GM19043 (cell line): Measurements from ENCODE around the gene TCL1A.

Experiments used
- ATAC-seq: cut with Tn5 transposase; IDR thresholded peaks from one replicate; pipeline ENCODE4 v1.9.1; 2021; ENCODE audit warnings: low read depth; ENCODE audit not compliant: unreplicated experiment

The TCL1A gene

DNA sequence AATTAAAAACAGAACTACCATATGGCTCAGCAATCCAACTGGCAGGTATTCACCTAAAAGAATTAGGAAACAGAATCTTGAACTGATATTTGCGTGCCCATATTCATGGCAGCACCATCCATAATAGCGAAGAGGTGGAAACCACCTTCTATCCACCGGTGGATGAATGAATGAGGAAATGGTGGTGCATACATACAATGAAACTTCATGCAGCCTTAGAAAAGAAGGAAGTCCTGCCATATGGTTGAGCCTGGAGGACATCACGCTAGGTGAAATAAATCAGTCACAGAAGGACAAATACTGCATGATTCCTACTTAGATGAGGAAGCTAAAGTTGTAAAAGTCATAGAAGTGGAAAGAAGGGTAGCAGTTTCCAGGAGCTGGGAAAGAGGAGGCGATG lies 6.6 kb downstream of the TCL1A start:
- no peak for ATAC-seq

DNA sequence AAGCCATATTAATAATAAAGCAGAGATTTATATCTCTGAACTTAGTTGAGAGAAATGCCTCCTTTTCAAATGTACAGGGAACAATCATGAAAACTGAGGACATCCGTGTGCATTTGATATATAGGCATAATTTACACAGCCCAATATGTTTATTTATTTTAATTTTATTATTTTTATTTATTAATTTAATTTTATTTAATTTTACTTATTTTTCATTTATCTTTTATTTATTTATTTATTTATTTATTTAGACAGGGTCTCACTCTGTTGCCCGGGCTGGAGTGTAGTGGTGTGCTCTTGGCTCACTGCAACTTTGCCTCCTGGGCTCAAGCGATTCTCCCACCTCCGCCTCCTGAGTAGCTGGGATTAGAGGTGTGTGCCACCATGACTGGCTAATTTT lies 8.4 kb downstream of the TCL1A start:
- ATAC-seq = no peak

GRCh38 chr14:95703805-95704204 lies 10.1 kb downstream of the TCL1A start:
- no peak for ATAC-seq

DNA sequence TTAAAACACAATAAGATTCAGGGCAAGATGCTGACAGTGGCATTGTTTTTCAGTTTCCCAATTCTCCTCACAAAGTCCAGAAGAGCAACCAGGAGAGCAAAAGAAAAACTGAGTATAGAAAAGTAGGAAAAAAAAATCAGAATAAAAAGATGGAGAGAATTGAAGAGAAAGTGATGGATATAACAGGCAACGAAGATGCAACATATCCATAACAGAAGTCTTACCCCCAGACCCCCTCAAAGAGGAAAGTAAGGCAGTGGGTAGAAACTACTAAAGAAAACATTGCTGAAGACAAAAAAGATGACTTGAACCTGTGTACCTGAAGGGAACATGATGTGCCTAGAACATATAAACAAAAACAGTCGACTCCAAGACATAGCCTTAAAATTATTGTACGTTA lies 10.6 kb downstream of the TCL1A start:
- ATAC-seq = no peak

DNA sequence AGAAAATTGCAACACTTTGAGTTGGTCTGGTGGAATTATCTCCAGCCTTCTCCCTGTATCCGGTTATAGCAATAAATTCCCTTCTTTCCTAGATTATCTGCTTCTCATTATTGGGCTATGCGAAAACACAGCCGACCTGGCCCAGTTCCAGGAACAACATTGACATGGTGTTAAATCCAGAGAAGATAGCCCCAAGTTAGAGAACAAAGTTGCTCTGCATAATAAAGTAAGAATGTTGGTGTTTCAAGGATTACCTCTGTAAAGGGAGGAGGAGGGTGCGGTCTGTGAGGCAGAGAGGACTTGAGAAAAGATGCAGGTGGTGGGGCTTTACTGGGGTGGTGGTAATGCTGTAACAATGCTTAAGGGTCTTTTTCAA lies 12.1 kb downstream of the TCL1A start:
- ATAC-seq = no peak

- ATAC-seq = no peak
Measured at GRCh38 chr14:95700221-95700976, 13.5 kb downstream of the TCL1A start.

- no peak for ATAC-seq
Measured at GRCh38 chr14:95699412-95699811, 14.5 kb downstream of the TCL1A start.

DNA sequence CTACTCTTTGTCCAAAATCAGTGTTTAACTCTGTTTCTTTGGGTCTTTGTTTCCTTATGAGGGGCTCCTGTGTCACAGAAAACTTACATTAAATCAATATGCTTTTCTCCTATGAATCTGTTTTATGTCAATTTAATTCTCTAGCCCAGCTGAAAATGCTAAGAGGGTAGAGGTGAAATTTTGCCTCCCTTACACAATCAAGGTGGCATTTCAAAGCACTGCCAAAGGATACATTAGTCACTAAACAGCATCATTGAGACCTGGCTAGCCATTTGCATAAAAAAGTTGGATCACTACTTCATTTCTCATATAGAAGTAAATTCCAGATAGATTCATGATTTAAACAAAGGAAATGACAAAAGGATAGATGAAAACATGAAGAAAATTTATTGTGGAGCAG lies 15.6 kb downstream of the TCL1A start:
- no peak for ATAC-seq

GRCh38 chr14:95697764-95698163 lies 16.2 kb downstream of the TCL1A start:
- ATAC-seq = no peak

DNA sequence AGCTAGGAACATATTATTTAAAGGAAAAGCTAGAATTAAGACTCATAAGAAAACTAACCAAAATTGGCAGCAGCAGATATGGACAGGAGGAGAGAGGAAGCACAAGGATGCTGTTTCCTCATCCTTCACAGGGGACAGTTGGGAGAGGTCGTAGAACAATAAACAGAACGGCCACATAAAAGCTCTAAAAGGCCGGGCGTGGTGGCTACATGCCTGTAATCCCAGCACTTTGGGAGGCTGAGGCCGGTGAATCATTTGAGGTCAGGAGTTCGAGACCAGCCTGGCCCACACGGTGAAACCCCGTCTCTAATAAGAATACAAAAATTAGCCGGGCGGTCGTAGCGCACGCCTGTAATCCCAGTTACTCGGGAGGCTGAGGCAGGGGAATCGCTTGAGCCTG lies 17.2 kb downstream of the TCL1A start:
- no peak for ATAC-seq

- no peak for ATAC-seq
Measured at GRCh38 chr14:95695913-95696312, 18.0 kb downstream of the TCL1A start.

DNA sequence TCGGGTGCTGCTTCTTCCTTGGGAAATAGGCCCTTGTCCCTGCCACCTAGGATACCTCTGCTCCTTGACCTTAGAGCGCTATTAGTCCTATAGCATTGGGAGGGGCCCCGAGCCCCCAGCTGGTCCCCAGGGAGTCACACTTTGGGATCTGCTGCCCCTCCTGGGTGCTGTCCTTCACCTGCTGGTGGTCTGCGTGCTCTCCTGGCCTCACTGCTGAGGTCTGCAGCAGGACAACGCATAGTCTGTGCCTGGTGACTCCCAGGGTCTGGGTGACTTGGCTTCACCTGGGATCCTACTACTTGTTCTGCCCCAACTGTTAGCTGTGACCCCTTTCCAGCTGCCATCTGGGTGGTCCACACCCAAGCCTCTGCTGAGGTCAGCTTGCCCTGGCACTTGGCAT lies 18.9 kb downstream of the TCL1A start:
- no peak for ATAC-seq

GRCh38 chr14:95692109-95692508 lies 21.8 kb downstream of the TCL1A start:
- ATAC-seq = no peak

GRCh38 chr14:95691591-95691990 lies 22.3 kb downstream of the TCL1A start:
- ATAC-seq = no peak

DNA sequence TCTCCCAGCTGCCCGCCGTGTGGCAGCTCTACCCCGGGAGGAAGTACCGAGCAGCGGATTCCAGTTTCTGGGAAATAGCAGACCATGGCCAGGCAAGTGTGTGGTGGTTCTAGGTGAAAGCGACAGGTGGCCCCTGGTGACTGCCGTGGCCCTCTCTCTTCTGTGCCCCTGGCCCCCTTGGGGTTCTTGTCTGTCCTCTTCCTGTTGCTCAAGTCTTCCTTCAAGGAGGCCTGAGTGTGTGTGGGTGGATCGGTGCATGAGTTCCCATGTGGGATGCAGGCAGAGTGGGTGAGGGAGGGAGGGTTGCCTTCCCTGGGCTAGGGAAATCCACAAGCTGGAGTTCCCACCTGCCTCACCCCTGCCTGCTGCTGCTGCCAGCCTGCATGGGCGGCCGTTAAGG lies 23.1 kb downstream of the TCL1A start:
- no peak for ATAC-seq

DNA sequence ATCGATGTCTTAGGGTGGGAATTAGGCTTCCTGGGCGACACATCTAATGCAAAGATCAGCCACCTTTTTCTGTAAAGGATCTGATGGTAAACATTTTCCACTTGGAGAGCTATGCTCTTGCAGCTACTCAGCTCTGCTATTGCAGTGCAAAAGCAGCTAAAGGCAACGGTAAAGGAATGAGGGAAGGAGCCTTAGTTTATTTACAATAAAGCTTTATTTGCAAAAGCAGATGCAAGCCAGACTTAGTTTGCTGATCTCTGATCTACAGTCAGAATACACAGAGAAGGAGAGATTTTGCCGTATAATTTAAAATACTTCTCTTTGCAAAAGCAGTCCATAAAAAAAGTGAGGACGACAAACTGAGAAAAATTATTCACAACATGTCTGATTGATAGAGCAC lies 24.5 kb downstream of the TCL1A start:
- ATAC-seq = no peak

DNA sequence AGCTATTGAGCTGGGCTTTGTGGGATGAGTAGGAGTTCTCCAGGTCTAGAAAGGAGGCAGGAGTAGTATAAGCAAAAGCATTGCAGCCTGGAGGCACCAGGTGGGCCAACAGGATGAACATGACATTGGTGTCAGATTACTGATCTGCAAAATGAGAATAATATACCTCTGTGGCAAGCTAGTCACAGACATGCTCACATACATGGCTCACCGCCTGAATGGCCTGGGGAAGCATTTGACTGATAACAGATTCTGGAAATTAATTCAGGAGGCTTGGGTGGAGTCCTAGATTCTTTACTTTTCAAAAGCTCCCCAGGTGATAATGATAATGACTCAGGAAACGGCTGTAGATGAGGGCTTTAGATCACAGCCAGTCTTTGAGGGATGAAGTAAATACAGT lies 27.0 kb downstream of the TCL1A start:
- ATAC-seq = no peak

GRCh38 chr14:95685978-95686922 lies 27.7 kb downstream of the TCL1A start, which contains the start of gene TCL1B:
Gene TCL1B, plus strand, starts transcription at chr14:95686426. Its CDS starts 42 bp downstream, at chr14:95686468.
- ATAC-seq = no peak

DNA sequence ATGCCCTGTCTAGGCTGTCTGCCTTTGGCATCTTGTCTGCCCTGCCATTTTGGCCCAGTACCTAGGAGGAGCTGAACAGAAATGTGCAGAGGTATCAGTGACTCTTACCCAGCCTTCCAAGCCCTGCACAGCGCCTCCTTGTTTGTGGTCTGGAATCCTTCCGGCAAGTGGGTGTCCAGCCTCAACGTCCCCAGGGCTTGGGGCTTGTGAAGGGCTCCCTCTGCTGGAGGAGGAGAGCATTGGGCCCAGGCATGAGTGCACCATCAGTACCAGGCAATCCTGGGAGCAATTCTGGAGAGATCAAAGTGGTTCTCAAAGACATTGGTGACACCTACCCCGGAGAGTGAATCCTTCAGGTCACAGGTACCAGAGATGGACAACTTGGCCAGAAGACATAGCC lies 30.1 kb downstream of the TCL1A start:
- ATAC-seq = no peak

DNA sequence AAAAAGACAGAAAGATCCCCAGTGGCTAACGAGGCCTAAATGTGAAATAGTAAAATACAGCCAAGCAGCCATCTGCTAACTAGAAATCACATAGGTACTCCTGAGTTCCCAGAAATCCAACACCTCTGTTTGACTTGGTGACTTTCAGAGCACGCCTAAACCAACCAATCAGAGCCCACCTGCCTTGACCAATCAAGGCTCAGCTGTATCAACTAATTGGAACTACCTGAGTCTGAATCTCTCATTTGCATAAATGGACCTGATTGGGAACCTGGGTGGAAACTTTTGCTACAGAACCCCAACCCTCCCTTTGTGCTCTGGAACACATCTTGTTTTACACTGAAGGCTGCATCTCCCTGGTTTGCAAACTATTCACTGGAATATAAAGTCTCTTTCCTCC lies 32.8 kb downstream of the TCL1A start:
- no peak for ATAC-seq

GRCh38 chr14:95679998-95680735 lies 33.8 kb downstream of the TCL1A start:
- ATAC-seq = no peak
